Sigmoid colon (tissue), 7 donors: ENCODE results near the gene ACTR3C. TPM values are rescaled to one million over a fixed set of nuclear protein-coding genes. Genes with fewer than 3 reads are reported as not detected.

ENCODE experiments used
- DNase-seq: peaks from one replicate; pipeline ENCODE4 v3.0.0-alpha.2; 2019
- H3K27ac ChIP-seq, 4 donors: fragments of 200-600 bp; sonication (generic); one replicate each; pipeline ENCODE4 v1.5.1; 2016 to 2019; ENCODE audit warnings: mild to moderate bottlenecking in 1 of 4
- H3K27me3 ChIP-seq, 3 donors: fragments of 200-600 bp; sonication (generic); one replicate each; pipeline ENCODE4 v1.5.1; 2019; ENCODE audit warnings: mild to moderate bottlenecking in 1 of 3
- H3K36me3 ChIP-seq, 4 donors: fragments of 200-600 bp; sonication (generic); one replicate each; pipeline ENCODE4 v1.5.1; 2016 to 2019
- H3K4me1 ChIP-seq, 4 donors: fragments of 200-600 bp; sonication (generic); one replicate each; pipeline ENCODE4 v1.5.1; 2017 to 2019
- H3K4me3 ChIP-seq, 4 donors: fragments of 200-600 bp; sonication (generic); one replicate each; pipeline ENCODE4 v1.5.1; 2017 to 2019; ENCODE audit warnings: mild to moderate bottlenecking in 2 of 4, moderate library complexity in 1 of 4
- H3K9me3 ChIP-seq, 4 donors: fragments of 200-600 bp in 3 of 4; sonication (generic) in 3 of 4; one replicate each; pipeline versions ENCODE4 v1.5.1 to v1.6.1; 2013 to 2019
- CTCF ChIP-seq, 4 experiments: fragments of 450-650 bp in 3 of 4; fragments of 200-600 bp in 1 of 4; IDR thresholded peaks; one replicate each; pipeline ENCODE4 v1.5.1; 2016 to 2019; ENCODE audit warnings: antibody characterized with exemption in 4 of 4, mild to moderate bottlenecking in 3 of 4, moderate library complexity in 2 of 4
- EP300 ChIP-seq, 4 donors: sonication (generic); formaldehyde crosslinking; IDR thresholded peaks; one replicate each; pipeline ENCODE4 v1.6.1; 2017; ENCODE audit warnings: antibody characterized with exemption in 4 of 4
- POLR2A ChIP-seq, 2 donors: fragments of 450-650 bp; IDR thresholded peaks; one replicate each; pipeline ENCODE4 v1.6.1; 2016; ENCODE audit warnings: antibody characterized with exemption in 2 of 2, mild to moderate bottlenecking in 2 of 2, moderate library complexity in 2 of 2
- POLR2AphosphoS5 ChIP-seq, 4 donors: sonication (generic); formaldehyde crosslinking; IDR thresholded peaks; one replicate each; pipeline ENCODE4 v1.6.1; 2017; ENCODE audit warnings: antibody characterized with exemption in 4 of 4
- WGBS, 2 donors: extraction: QIAGEN DNeasy Blood & Tissue Kit; methylation state at CpG; one replicate each; pipeline ENCODE4 v1.1.7; 2013; 5-methylcytosine and 5-hydroxymethylcytosine counted together
- intact Hi-C: fragments of 100-400 bp; cut with DNase I; formaldehyde crosslinking; loops from one replicate; pipeline ENCODE4 v1.15.1; 2023
- polyA plus RNA-seq, 3 donors: library from polyadenylated mRNA; stranded (reverse); fragments of 200-250 nt; gene quantifications; one replicate each; pipeline ENCODE4 v1.2.3, GENCODE V29; 2013
- total RNA-seq, 4 donors: library from RNA; depleted of rRNA; stranded (reverse); fragments of >200 nt; gene quantifications; one replicate each; pipeline ENCODE4 v1.1.0, GENCODE V29; 2016
- donor health status: healthy with polysubstance abuse.
- donor health status: Bipolar disorder and iron deficiency.
- donor health status: healthy.

The ACTR3C gene
- total RNA-seq (10 to 100 TPM in 1 of 4 donors, 1 to 10 TPM in 3; 2.9 to 13.3 (median 8.3) TPM), polyA plus RNA-seq (10 to 100 TPM in 1 of 3 donors, 1 to 10 TPM in 2; 3.6 to 12.4 (median 5.3) TPM)

DNA sequence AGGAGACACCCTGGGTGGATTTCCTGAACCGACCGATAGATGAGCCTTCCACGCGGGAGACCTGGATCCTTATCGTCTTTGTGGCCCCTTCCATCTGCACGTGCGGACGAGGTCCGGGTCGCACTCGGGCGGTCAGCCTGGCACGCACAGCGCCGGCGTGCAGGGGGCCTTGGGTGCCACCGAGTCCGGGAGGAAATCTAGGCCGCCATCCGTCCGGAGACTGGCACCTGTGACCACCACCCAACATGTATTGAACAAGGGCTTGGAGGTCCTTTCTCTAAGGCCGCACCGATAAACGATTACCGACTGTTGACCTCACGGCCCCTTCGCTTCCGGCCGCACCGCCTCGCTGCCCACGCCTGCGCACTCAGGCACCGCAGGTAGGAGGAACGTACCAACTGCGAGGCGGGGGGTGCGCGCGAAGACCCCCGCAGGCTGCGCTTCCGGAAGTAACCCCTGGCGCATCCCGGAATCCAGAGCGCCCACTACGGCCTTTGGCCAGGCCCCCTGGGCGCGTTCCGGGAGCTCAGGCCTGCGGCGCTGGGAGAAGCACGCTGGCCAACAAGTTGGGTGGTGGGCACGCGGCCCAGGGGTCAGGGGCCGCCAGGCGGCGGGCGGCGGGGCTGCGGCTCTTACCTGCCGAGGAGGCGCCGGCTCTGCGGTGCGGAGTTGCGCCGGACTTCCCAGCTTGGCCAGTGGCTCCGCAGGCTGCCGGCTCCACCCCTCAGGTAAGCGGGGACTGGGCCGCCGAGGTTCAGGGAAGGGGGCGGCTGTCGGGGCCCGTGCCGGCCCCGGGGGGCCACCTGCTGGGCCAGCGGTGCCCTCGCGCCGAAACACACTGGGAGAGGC lies at the start of gene ACTR3C, which contains the start of gene LRRC61:
TSS of gene ACTR3C (minus strand) at position 713 of the 849 bp plus-strand sequence. CDS start 28,249 bp downstream, outside the sequence.
TSS of gene LRRC61 (plus strand) at position 523 of the 849 bp plus-strand sequence. CDS start 13,507 bp downstream, outside the sequence.
- no peak for DNase-seq
- H3K36me3 ChIP-seq: peaks cover 0 to 26% (median 7%) of the 10 kb centered on the region in 4 donors
- WGBS, 2 donors: 4% methylated on average over 82 of the region's 82 CpGs
- TF ChIP-seq POLR2A (IDR thresholded peaks at IDR 0.05) (no peak), CTCF (IDR thresholded peaks at IDR 0.05) (peak in 1 of 4 experiments; percentile 17), EP300 (IDR thresholded peaks at IDR 0.05) (no peak), POLR2AphosphoS5 (IDR thresholded peaks at IDR 0.05) (peak in 3 of 4 donors; percentile 15 to 24 (median 19))
- H3K9me3 ChIP-seq: no peaks in the 10 kb centered on the region
- H3K27me3 ChIP-seq: no peaks in the 10 kb centered on the region
- peaks cover 0 to 29% (median 23%) of the 10 kb centered on the region in 4 donors for H3K4me1 ChIP-seq
- peak within 1 kb of the TSS; percentile 81 to 91 (median 84) for H3K27ac ChIP-seq
- peak within 1 kb of the TSS; percentile 56 to 89 (median 66) for H3K4me3 ChIP-seq
- intact Hi-C loops: loop anchor here (2.0 kb wide), 1 partner anchor 18 kb away; the partner anchor contains the start of gene RARRES2

DNA sequence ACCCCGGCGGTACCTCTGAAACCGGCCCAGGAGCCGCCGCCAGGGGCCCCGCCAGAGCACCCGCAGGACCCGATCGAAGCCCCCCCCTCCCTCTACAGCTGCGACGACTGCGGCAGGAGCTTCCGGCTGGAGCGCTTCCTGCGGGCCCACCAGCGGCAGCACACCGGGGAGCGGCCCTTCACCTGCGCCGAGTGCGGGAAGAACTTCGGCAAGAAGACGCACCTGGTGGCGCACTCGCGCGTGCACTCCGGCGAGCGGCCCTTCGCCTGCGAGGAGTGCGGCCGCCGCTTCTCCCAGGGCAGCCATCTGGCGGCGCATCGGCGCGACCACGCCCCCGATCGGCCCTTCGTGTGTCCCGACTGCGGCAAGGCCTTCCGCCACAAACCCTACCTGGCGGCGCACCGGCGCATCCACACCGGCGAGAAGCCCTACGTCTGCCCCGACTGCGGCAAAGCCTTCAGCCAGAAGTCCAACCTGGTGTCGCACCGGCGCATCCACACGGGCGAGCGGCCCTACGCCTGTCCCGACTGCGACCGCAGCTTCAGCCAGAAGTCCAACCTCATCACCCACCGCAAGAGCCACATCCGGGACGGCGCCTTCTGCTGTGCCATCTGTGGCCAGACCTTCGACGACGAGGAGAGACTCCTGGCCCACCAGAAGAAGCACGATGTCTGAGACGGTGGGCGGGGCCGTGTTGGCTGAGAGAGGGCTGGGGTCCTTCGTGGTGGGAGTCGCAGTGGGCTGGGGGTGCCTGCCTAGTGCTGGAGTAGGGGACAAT lies 49.1 kb upstream of the ACTR3C start:
- no peak for TF ChIP-seq CTCF (IDR thresholded peaks at IDR 0.05)
- no peak for TF ChIP-seq POLR2A (IDR thresholded peaks at IDR 0.05)
- TF ChIP-seq POLR2AphosphoS5 (IDR thresholded peaks at IDR 0.05): no peak
- TF ChIP-seq EP300 (IDR thresholded peaks at IDR 0.05): no peak
- peak; percentile 62 for DNase-seq
- Histone ChIP-seq H3K4me1 (peaks cover 0 to 49% (median 39%) of the 10 kb centered on the region in 4 donors), H3K27me3 (no peaks in the 10 kb centered on the region), H3K27ac (peak overlapping the region in 1 of 4 donors; percentile 26), H3K36me3 (peaks cover 0 to 47% (median 19%) of the 10 kb centered on the region in 4 donors), H3K9me3 (no peaks in the 10 kb centered on the region), H3K4me3 (no peak overlapping the region)
- WGBS, 2 donors: 17 to 73% methylated on average over 79 of the region's 79 CpGs
- intact Hi-C loops: loop anchor here (10.0 kb wide), 1 partner anchor 592 kb away; no protein-coding TSS in a partner anchor

- TF ChIP-seq EP300 (IDR thresholded peaks at IDR 0.05): no peak
- no peak for TF ChIP-seq CTCF (IDR thresholded peaks at IDR 0.05)
- TF ChIP-seq POLR2A (IDR thresholded peaks at IDR 0.05): no peak
- no peak for TF ChIP-seq POLR2AphosphoS5 (IDR thresholded peaks at IDR 0.05)
- H3K4me1 ChIP-seq: peaks cover 0 to 51% (median 39%) of the 10 kb centered on the region in 4 donors
- no peaks in the 10 kb centered on the region for H3K9me3 ChIP-seq
- DNase-seq: peak; percentile 54
- H3K36me3 ChIP-seq: peaks cover 0 to 47% (median 19%) of the 10 kb centered on the region in 4 donors
- no peak overlapping the region for H3K27ac ChIP-seq
- 17 to 82% methylated on average over 30 of the region's 30 CpGs for WGBS, 2 donors
- no peak overlapping the region for H3K4me3 ChIP-seq
- no peaks in the 10 kb centered on the region for H3K27me3 ChIP-seq
- intact Hi-C loops: loop anchor here (10.0 kb wide), 1 partner anchor 593 kb away; no protein-coding TSS in a partner anchor
These were observed 48.6 kb upstream of the ACTR3C start for GRCh38 chr7:150371996-150372270.

DNA sequence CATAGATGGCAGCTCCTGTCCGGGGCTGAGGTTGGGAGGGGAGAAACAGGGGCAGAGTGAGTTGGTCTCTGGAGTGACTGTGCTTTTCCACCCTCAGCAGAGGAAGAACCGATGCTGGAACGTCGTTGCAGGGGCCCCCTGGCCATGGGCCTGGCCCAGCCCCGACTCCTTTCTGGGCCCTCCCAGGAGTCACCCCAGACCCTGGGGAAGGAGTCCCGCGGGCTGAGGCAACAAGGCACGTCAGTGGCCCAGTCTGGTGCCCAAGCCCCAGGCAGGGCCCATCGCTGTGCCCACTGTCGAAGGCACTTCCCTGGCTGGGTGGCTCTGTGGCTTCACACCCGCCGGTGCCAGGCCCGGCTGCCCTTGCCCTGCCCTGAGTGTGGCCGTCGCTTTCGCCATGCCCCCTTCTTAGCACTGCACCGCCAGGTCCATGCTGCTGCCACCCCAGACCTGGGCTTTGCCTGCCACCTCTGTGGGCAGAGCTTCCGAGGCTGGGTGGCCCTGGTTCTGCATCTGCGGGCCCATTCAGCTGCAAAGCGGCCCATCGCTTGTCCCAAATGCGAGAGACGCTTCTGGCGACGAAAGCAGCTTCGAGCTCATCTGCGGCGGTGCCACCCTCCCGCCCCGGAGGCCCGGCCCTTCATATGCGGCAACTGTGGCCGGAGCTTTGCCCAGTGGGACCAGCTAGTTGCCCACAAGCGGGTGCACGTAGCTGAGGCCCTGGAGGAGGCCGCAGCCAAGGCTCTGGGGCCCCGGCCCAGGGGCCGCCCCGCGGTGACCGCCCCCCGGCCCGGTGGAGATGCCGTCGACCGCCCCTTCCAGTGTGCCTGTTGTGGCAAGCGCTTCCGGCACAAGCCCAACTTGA lies 48.0 kb upstream of the ACTR3C start:
- no peak overlapping the region for H3K4me3 ChIP-seq
- no peaks in the 10 kb centered on the region for H3K9me3 ChIP-seq
- peak; percentile 64 for DNase-seq
- no peak for TF ChIP-seq EP300 (IDR thresholded peaks at IDR 0.05)
- no peak for TF ChIP-seq CTCF (IDR thresholded peaks at IDR 0.05)
- TF ChIP-seq POLR2A (IDR thresholded peaks at IDR 0.05): no peak
- TF ChIP-seq POLR2AphosphoS5 (IDR thresholded peaks at IDR 0.05): no peak
- intact Hi-C loops: loop anchor here (10.0 kb wide), 1 partner anchor 593 kb away; no protein-coding TSS in a partner anchor
- H3K27me3 ChIP-seq: no peaks in the 10 kb centered on the region
- H3K4me1 ChIP-seq: peaks cover 0 to 50% (median 39%) of the 10 kb centered on the region in 4 donors
- peaks cover 0 to 47% (median 19%) of the 10 kb centered on the region in 4 donors for H3K36me3 ChIP-seq
- WGBS, 2 donors: 17 to 76% methylated on average over 48 of the region's 48 CpGs
- H3K27ac ChIP-seq: peak overlapping the region in 3 of 4 donors; percentile 35 to 94 (median 92)
